ENCODE measurements around the gene CD59. TPM values are rescaled to one million over a fixed set of nuclear protein-coding genes. Genes with fewer than 3 reads are reported as not detected.

CD59 gene, protein sequence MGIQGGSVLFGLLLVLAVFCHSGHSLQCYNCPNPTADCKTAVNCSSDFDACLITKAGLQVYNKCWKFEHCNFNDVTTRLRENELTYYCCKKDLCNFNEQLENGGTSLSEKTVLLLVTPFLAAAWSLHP
- total RNA-seq (2022; extraction: Qiagen RNA extraction; ENCODE audit: low read depth) = 715 to 844 TPM (median 792 TPM) in 5 replicates

DNA sequence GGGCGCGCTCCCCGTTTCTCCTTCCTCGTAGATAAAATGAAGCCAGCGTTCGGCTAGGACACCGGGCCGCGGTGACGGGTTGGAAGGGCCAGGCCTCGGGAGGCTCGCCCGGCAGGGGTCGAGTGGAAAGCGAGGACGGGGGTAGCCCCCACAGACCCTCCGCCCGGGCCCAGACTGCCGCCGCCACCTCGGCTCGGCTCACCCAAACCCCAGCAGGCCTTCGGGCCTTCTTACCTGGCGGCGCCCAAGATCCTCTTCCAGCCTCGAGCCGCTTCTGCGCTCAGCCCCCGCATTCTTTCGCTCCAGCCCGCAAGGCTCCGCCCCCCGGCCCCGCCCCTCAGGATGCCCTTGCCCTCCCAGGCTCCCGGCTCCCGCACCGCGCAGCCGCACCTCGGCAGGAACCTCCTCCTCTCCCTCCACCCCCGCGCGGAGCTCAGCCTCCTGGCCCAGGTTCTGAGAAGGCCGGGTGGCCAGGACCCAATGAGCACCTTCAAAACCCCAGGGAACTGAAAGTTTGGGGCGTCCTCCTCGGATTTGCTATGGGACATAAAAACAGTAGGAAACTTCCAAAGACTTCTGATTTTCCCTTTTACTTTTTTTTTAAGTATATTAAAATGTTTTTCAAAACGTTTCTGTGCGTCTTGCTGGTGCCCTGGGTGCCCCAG is at the start of gene CD59:
CD59 (minus strand) TSS at position 276 of the 665 bp plus-strand sequence. CDS start 13,978 bp downstream, outside the sequence.

DNA sequence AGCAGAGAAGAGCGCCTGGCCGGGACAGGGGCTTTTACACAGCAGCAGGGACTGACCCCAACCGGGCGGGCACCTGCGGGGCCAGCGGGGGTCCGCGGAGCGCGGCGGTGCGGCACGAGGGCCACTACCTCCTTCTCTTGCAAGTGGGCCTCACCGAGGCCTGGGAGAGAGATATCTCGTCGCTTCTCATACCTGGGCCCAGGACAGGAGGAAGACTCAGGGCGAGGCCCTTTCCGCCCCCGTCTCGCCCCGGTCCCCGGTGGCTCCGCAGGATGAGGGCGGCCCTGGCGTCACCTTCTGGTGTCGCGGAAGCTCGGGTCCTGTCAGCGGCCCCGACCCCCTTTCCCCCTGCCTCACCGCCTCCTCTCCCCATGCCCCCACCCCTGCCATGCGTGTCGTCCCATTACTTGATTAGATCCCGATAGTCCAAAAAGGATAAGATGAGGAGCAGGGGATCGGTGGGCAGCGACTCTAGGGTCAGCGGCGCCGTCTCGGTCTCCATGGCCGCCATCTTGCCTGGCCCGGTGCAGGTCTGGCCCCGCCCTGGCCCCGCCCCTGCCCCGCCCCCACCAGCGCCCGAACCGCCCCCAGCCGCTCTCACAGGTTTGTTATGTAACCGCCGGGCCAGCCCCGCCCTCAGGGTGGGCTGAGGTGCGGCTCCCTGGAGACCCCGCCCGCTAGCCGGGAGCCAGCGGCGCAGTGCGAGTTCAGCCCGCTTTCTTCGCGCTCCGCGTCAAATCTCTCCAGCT is 37.9 kb upstream of the CD59 start, which contains the start of gene FBXO3:
FBXO3 (minus strand) TSS at position 534 of the 749 bp plus-strand sequence; CDS start at position 511, 23 bp downstream.

DNA sequence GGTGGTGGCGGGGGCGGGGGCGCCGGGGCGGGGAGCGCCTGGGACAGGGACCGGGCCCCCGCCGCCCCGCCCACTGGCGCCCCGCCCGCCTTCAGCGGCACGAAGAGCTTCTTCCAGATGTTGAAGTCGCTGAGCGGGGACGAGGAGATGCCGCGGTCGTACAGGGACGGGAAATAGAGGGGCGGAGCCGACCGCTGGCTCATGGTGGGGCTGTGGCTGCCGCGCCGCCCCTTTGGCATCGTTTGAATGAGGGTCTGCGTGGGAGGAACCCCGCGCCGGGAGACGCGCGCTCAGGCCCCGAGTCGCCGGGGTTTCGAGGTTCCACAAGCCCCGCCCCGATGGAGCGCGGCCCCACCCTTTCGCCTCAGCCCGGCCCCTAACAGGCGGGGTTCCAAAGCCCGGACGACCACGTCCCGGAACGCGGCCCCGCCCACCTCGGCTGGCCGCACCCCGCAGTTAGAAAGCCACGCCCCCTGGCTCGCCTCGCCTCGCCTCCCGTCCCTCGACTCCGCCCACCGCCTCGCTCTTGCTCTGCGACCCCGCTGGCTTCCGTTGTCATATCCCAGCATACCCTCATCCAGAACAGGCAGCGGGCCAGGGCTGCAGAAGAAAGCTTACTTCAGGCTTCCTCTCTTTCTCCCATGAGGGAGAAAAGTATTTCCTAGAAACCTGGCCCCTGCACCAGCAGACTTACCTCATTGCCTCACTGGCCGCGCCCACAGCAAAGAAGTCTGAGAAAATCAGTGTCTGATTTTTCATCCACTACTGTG is 35.5 kb downstream of the CD59 start, which contains the start of gene C11orf91:
C11orf91 (minus strand) TSS at position 325 of the 770 bp plus-strand sequence; CDS start at position 239, 86 bp downstream.

Other genes with a start within 250 kb of the CD59 start
- gene C11orf91, start 35.6 kb downstream of the CD59 start, total RNA-seq (2022; extraction: Qiagen RNA extraction; ENCODE audit: low read depth) = 0.50 to 1.3 TPM (median 0.98 TPM) in 5 replicates
- 17.5 to 30.4 TPM (median 26.2 TPM) in 5 replicates for gene FBXO3, start 38.1 kb upstream of the CD59 start, total RNA-seq (2022; extraction: Qiagen RNA extraction; ENCODE audit: low read depth)
- gene LMO2, start 155.7 kb upstream of the CD59 start, total RNA-seq (2022; extraction: Qiagen RNA extraction; ENCODE audit: low read depth) = 0.31 to 0.97 TPM (median 0.55 TPM) in 5 replicates